Stimulated activated CD8-positive, alpha-beta memory T cell treated with anti-CD3 and anti-CD28 coated beads, Interleukin-4, amount 100 ng/mL, for 1 hour (primary cell): ENCODE measurements around the gene FZD10.

Source experiments
- DNase-seq, 2 donors: peaks; one replicate each; pipeline ENCODE4 v3.0.0-alpha.2; 2020; ENCODE audit warnings: low read depth in 2 of 2, low spot score in 1 of 2

Gene FZD10, protein sequence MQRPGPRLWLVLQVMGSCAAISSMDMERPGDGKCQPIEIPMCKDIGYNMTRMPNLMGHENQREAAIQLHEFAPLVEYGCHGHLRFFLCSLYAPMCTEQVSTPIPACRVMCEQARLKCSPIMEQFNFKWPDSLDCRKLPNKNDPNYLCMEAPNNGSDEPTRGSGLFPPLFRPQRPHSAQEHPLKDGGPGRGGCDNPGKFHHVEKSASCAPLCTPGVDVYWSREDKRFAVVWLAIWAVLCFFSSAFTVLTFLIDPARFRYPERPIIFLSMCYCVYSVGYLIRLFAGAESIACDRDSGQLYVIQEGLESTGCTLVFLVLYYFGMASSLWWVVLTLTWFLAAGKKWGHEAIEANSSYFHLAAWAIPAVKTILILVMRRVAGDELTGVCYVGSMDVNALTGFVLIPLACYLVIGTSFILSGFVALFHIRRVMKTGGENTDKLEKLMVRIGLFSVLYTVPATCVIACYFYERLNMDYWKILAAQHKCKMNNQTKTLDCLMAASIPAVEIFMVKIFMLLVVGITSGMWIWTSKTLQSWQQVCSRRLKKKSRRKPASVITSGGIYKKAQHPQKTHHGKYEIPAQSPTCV

DNA sequence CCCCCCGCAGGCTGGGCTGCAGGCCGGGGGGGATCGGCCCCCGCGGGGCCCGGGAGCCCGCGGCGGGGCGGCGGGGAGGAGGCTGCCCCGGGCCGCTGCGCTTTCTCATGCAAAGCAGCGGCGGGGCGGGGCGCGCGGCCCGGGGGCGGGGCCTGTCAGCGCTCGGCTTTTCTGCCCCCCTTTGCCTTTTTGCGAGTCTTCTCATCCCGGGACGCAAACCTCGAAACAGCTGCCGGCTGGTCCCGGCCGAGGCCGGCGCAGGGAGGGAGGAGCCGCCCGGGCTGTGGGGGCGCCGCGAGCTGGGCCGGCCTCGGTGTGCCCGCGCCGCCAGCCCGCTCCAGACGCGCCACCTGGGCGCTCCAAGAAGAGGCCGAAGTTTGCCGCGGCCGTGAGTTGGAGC, at the start of gene FZD10:
FZD10 (plus strand) TSS at position 198 of the 400 bp plus-strand sequence. CDS start 479 bp downstream, outside the sequence.
- no peak for DNase-seq

DNA sequence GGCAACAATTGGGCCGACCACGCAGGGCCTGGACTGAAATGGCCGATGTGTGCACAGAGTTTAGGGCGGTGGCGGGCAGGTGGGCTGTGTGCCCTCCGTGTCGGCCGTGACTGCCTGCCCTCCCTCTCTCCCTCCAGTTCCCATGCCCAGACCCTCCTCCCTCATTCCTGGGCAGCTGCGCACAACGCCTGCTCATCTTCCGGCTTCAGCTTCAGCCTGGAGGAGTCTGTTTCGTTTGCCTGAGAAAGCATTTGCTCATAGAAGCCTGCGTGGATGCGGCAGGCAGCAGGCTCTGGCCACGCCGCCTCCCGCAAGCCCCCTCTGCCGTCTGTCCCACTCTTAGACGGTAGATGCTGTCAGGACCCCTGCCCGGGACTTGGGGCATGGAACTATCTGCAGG, 47.3 kb upstream of the FZD10 start:
- DNase-seq: no peak

DNA sequence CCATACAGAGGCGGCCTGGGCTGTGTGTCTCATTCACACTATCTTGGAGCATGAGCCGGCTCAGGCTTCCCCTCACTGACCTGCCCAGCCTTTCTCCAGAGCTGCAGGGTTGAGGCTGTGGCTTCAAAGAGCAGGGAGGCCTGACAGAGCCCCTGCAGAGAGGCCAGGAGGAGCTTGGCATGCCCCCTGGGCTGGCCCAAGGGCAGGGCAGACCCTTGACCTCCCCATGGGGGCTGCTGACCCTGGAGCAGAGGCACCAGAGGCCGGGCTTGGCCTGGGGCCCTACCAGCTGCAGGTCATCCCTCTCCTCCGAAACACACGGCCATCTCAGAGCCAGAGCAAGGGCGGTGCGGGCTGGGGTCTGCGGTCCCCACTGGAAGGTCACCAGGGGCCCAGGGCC, 46.6 kb upstream of the FZD10 start:
- DNase-seq: no peak

DNA sequence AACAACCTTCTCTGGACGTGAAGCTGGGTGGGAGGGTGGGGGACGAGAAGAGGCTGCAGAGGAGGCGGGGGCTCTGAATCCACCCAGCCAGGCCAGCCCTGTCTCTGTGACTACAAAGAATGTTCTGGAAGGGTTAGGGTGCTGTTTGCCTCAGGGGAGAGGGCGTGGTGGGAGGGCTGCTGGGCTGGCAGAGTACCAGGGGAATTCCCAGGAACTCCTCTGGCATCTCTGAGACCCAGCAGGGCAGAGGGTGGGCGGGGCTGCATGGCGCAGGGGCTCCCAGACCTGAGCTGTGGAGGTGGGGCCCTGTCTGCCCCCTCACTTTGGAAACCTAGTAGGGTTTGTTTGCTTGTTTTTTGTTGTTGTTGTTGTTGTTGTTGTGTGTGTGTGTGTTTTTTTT, 45.5 kb upstream of the FZD10 start:
- DNase-seq: no peak

DNA sequence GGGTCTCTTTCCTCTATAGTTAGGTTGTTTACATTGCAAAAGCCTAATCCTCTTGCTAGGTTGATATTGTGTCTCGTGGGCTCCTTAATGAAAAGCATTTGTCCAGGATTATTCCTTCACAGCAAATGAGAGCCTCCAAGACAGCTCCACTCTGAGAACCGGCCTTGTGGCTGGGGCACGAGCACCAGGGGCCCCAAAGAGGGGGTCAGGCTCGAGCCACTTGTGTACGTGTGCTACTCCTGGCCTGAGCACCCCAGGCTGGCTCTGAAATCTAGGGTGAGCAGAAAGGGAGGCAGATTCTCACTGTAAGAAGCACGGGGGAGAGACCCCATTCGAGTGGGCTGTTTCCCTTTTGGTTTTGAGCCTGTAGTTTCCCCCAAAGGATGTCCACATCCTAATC, 45.0 kb upstream of the FZD10 start:
- no peak for DNase-seq

DNA sequence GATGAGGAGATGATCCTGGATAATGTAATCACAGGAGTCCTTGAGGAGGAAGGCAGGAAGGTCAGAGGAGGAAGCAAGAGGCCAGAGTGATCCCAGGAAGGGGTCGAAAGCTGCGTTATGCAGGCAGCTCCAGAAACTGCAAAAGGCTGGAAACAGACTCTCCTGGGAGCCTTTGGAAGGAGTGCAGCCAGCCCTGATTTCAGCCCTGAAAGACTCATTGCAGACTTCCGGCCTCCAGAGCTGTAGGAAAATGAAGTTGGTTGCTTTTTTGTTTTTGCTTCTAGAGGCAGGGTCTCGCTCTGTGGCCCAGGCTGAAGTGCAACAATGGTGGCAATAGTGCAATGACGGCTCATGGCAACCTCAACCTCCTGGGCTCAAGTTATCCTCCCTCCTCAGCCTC, 44.6 kb upstream of the FZD10 start:
- DNase-seq: no peak

DNA sequence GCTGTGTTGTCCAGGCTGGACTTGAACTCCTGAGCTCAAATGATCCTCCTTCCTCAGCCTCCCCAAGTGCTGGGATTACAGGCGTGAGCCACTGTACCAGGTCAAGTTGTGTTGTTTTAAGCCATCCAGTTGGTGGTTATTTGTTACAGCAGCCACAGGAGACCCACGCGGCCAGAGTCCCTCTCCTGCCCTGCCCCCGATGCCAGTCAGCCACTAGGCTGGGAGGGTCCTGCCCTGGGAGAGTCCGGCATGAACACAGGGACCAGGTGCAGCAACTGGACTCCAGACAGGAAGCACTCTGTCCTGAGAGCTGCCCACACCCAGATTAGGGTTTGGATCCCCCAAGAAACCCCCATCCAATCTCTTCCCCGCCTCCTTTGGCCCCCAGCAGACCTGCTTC, 44.1 kb upstream of the FZD10 start:
- DNase-seq: no peak

DNA sequence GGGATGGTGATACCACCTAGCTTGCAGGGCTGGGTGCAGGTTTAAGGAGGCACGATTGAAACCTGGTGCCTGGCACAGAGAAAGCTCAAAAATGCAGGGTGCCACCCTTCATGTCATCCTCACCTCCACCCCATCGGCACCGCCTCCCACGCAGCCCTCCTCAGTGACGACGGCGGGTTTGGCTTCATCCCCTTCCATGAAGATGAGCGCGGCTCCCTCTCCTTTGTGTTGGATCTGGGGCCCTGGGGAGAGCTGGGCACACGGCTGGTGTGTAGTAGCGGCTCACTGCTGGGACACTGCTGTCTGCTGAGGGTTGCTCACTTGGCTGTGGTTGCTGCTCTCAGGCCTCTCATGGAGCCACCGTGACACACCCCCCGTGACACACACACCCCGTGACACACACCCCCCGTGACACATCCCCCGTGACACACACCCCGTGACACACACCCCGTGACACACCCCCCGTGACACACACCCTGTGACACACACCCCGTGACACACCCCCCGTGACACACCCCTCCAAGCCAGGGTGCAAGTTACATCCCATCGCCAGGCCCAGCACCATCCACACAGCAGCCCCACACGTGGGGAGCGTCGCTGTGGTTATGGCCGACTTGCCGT, 42.9 kb upstream of the FZD10 start:
- no peak for DNase-seq

DNA sequence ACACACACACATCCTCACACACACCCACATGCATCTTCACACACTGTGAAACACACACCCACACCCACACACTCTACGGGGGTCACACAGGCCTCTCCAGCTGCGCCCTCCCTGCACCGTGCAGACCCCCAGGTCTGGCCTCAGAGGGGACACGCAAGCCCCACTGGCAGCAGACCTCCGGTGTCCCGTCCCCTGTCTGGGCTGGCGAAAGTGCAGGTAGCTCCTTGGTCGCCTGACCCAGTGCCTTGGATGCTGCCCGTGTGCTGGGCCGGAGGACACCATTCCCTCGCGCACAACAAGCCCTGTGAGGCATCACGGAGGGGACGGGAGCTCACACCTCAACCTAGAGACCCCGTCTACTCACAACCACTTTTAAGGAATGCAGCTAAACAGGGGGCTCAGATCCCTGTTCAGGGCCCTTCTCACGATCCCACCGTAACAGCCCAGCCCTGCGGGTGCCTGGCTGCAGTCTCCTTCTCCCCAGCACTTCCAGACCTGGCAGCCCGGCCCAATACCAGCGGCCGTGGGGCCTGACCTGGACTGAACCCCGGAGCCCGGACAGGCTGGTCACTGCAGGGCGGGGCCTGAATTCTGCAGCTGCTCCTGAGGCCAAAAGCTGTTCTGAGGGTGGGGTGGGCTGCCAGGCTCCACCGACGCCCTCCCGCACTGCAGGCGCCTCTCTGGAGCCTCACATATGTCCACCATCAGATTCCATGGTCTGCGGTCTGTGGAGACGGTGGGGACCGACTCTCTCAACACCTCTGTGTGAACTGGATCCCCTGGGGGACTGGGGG, 42.1 kb upstream of the FZD10 start:
- no peak for DNase-seq

DNA sequence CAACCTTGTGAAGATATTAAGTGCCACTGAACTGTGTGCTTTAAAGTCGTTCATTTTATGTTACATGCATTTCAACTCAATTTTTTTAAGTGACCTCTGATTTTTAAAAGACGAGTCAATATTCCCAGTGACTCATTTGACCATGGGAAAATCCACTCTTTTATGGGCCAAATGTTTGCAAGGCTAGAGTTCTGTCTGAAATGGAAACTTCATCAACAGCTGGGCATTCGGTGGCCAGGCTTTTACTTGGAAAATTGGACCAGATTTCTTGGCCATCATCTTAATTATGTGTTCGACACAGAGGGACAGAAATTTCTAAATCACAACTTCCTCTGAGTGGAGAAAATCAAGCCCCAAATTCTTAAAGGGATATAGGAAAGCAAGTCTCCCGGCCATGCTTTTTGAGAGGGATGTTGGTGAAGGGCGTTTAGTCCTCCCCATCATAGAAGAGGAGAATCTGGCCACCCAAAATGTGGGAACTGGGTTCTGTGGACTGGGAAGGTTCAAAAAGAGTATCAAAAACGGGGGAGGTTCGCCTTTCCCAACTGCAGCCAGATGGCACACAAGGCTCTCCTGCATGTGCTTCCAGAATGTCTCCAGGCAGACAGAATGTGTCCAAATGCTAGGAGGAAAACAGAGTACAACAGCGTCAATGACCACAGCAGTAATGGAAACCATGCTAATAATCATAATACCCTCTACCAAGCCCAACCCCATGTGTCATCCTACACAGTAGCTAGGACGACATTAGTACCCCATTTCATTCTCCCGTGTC, 40.9 kb upstream of the FZD10 start:
- no peak for DNase-seq

DNA sequence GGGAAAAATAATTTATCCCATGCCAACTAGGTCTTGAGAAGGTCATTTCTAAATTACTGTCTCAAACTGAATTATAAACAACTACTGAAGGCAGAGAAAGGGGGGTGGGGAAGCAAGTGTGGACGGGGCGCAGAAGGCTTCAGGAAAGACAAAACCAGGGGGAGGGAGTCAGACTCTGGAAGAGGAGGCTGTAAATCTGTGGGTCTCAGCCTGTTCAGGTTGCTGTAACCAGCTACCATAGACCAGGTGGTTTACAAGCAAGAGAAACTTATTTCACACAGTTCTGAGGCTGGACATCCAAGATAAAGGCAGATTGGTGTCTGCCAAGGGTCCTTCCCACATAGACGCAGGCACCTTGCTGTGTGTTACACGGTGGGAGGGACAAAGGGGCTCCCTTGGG, 39.9 kb upstream of the FZD10 start:
- no peak for DNase-seq

DNA sequence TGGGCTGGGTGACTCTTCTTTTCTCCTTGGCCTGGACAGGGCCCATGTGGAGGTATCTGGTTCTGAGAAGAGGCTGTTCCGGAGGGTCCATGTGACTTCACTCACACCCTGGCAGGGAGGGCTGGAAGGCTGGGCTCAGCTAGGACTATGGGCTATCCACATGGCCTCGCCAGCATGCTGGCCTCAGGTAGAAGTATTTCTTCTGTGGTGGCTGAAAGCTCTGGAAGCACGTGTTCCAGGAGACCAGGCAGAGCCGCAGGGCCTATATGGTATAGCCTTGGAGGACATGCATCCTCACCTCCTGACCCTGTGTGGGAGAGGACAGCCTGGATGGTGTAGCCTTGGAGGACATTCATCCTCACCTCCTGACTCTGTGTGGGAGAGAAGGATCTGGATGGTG, 38.2 kb upstream of the FZD10 start:
- DNase-seq: no peak

DNA sequence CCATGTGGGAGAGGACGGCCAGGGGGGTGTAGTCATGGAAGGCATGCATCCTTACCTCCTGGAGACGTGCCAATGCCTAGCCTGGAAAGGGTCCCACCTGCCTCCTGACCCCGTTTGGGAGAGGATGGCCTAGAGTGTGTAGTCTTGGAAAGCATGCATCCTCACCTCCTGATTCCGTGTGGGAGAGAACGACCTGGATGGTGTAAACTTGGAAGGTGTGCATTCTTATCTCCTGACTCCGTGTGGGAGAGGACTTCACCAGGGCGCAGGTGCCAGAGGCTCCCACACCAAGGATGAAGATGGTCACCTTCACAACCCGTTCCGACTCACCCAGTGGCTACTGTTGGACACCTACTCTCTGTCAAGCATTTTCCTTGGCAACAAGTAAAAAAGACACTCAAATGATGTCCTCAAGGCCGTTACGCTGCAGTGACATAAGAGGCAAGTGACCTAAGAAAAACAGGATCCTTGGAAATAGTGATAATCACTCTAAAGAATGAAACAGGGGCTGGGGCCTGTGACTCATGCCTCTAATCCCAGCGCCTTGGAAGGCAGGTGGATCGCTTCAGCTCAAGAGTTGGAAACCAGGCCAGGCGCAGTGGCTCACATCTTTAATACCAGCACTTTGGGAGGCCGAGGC, 37.5 kb upstream of the FZD10 start:
- DNase-seq: no peak

DNA sequence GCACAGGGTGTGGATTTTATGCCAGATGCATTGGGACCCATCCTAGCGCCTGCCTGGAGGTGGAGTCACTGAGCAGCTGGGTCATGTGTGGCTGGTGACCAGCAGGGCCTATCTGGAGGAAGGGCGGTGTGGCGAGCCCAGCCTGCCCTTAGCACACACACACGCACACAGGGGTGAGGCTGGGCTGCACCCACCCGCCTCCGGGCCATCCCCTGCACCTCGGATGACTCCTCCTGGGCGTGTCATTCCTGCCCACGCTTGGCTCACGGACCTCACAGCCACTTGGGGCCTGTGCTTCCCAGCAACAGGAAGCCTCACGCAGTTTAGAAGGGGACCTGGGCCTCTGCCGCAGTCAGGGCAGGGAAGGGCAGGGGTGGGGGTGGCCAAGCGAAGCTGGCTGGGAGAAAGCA, 36.2 kb upstream of the FZD10 start:
- DNase-seq: no peak

DNA sequence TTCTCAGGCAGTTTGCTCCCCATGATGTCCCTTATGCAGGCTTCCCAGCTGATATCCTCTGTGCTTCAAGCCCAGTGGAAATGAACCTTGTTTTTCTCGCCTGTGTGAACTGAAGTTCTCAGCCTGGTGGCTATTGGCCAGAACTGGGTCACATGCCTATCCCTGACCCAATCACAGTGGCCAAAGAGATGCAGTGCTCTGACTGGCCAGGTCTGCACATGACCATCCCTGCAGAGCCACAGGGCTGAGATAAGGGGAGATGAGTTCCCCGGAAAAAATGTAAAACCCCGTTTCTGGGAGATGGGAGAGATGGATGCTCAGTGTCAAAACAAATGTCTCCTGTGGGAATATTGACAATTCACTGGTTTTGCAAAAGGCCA, 34.7 kb upstream of the FZD10 start:
- no peak for DNase-seq

DNA sequence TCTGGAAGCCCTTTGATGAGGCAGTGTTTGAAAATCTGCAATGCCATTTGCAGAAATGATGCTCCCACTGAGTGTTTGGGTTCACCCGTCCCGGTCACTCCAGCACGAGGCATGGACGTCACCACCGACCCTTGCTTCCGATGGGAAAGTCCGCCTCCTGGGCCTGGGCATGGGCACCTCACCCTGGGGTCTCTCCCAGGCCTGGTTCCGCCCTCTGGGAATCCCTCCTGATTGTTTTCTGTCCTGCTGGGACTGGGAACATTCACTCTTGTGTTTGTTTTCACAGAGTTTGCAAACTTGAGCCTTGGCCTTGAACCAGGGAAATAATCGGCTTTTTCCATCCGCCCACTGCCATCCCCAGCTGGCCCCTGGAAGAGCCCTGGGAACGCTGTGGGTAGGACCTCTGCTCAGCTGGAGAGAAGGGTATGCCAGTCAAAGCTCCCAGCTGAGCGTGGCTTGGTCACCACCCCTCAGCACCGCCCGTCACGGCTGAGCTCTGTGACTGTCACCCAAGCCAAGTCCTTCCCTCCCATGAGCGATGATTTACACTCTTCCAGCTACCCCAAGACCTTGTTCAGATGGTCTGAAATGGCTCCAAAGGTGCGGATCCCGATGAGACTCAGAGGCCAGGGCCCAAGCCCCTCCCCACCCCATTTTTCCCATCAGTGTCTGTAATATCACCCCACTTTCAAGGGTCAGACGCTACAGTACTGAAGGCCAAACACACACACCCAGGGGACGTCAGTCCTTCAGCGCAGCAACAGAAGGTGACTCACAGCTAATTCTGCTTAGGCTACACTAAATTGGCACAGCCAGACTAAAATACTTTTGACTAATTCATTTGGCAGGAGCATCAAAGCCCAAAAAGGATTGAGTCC, 34.1 kb upstream of the FZD10 start:
- no peak for DNase-seq

DNA sequence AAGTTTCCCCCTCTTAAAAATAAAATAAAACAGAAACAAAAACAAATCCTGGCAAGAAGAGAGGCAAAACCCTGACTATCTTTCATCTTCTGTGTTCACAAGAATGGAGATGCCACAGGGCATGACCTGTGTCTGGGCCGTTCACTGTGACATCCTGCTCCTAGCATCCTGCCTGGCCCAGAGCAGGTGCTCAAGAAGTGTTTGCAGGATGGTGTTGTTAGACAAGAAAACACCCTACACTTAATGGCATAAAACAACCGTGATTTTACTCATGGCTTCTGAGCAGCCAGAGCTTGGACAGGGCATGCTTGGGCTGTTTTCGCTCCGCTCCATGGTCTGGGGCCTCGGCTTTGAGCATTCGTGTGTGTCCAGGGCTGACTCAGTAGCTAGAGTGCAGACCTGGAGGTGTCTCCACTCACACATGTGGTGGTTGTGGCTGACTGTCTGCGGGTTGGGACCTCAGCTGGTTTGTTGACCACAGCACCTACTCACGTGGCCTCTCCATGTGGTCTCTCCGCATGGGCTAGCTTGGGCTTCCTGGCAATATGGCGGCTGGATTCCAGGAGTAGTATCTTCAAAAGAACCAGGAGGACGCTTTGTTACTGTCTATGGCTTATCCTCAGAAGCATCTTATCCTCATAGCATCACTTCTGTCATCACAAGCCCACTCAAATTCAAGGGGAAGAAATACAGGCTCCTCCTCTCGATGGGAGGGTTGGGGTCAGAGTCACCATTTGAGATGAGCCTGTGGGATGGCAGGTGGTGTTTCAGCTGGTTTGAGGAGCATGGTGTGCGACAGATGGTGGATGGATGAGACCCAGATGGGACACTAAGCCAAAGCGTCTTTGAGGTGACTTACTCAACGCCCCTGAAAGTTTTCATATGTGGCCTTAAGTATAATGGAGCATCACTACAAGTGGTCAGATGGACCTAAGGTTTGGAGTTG, 33.2 kb upstream of the FZD10 start:
- DNase-seq: no peak

DNA sequence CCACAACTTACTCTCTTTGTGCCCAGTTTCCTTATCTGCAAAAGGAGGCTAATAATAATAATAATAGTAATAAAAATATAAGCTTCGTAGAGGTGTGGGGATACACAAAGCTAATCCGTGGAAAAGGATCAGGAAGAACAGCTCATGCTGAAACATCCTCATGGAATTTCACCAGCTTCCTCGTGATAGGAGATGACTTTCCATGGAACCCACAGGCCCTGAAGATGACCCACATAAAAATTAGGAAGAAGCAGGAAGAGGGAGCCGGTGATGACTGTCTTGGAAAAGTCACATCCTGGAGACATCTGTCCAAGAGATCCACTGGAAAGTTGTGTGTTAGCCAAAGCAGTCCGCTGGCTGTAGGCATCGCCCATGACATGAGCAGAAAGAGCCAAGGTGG, 31.9 kb upstream of the FZD10 start:
- DNase-seq: no peak
